Kidney epithelial cell (primary cell): Measurements from ENCODE around the gene DNAAF2. TPM values are rescaled to one million over a fixed set of nuclear protein-coding genes. Genes with fewer than 3 reads are reported as not detected.
"Not testable (repeated sequence)": the region's sequence is repeated elsewhere in the genome, so short reads cannot be mapped to it uniquely, and the experiment has no call there.

Source experiments
- DNase-seq: peaks from one replicate; pipeline ENCODE4 v3.0.0-alpha.2; 2010; ENCODE audit warnings: low read depth
- H3K27me3 ChIP-seq: 2 replicates; pipeline ENCODE4 v1.6.0; 2011; ENCODE audit warnings: low read length; ENCODE audit not compliant: control insufficient read depth, insufficient read depth
- H3K36me3 ChIP-seq: 2 replicates; pipeline ENCODE4 v1.5.1; 2011; ENCODE audit warnings: low read length; ENCODE audit not compliant: control insufficient read depth, insufficient read depth
- H3K4me3 ChIP-seq: 2 replicates; pipeline ENCODE4 v1.5.1; 2011; ENCODE audit warnings: low read depth, mild to moderate bottlenecking, control low read depth, low read length
- total RNA-seq: library from RNA; depleted of rRNA; stranded (reverse); fragments of >200 nt; gene quantifications from 2 replicates; pipeline ENCODE4 v1.2.3, GENCODE V29; 2015
- TF ChIP-seq, protein P1 (sequence below): IDR thresholded peaks from 2 replicates; pipeline ENCODE4 v1.5.1; 2011; ENCODE audit warnings: mild to moderate bottlenecking, moderate library complexity, low read length, control low read depth, inconsistent platforms; ENCODE audit not compliant: insufficient read depth, poor library complexity, severe bottlenecking

Gene DNAAF2
- total RNA-seq, 1 donor from 2014 or later = 23.8 TPM

DNA sequence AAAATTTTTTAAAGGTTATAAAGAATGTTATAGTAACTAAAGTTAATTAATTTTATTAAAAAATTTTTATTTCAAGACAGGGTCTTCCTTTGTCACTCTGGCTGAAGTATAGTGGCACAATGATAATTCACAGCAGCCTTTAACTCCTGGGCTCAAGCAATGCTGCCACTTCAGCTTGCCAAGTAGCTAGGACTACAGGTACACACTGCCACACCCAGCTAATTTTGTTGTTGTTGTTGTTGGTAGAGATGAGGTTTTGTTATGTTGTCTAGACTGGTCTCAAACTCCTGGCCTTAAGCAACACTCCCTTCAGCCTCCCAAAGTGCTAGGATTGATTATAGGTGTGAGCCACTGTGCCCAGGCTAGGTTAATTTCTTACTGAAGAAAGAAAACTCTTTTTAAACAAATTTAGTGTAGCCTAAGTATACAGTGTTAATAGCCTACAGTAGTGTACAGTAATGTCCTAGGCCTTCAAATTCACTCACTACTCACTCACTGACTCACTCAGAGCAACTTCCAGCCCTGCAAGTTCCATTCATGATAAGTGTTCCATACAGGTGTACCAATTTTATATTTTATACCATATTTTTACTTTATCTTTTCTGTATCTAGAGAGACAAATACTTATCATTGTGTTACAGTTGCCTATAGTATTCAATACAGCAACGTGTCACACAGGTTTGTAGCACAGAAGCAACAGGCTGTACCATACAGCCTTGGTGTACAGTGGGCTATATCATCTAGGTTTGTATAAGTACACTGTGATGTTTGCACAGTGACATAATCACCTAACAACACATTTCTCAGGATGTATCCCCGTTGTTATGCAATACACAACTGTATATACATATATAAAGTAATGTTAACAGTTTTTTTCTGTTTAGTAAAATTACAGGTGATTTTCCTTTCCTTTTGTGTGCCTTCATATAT lies 24.7 kb upstream of the DNAAF2 start:
- DNase-seq = no peak
- TF ChIP-seq, protein P1, sequence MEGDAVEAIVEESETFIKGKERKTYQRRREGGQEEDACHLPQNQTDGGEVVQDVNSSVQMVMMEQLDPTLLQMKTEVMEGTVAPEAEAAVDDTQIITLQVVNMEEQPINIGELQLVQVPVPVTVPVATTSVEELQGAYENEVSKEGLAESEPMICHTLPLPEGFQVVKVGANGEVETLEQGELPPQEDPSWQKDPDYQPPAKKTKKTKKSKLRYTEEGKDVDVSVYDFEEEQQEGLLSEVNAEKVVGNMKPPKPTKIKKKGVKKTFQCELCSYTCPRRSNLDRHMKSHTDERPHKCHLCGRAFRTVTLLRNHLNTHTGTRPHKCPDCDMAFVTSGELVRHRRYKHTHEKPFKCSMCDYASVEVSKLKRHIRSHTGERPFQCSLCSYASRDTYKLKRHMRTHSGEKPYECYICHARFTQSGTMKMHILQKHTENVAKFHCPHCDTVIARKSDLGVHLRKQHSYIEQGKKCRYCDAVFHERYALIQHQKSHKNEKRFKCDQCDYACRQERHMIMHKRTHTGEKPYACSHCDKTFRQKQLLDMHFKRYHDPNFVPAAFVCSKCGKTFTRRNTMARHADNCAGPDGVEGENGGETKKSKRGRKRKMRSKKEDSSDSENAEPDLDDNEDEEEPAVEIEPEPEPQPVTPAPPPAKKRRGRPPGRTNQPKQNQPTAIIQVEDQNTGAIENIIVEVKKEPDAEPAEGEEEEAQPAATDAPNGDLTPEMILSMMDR = no peak
- Histone ChIP-seq H3K27me3 (no peaks in the 10 kb centered on the region), H3K36me3 (no peaks in the 10 kb centered on the region), H3K4me3 (no peak overlapping the region)

DNA sequence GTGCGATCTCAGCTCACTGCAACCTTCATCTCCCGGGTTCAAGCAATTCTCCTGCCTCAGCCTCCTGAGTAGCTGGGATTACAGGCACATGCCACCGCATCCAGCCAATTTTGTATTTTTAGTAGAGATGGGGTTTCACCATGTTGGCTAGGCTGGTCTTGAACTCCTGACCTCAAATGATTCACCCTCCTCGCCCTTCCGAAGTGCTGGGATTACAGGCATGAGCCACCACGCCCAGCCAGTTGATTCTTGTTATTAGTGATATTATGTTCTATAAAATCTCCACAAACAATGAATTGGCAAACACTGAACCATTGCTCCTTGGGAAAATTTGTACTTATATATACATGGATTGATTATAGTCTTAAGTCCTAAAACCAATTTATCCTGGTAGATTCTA lies 22.5 kb upstream of the DNAAF2 start:
- not testable (repeated sequence) for H3K36me3 ChIP-seq, DNase-seq, H3K4me3 ChIP-seq, H3K27me3 ChIP-seq

DNA sequence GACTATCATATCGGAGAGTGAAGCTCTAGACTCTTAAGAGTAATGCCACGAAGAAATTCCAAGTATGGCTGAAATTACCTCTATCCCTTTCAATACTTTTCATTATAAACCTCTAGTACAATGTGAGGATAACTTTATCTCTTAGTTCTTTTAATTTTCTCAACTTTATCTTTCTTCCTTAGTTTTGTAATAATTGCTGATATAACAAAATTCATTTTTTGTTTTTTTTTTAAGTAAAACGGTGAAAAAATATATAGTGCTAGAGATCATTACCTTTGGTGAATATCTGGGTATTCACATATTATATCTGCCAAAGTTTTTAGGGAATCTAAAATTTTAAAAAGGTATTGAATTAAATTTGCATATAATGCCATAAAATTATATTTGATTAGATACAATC lies 19.5 kb upstream of the DNAAF2 start:
- no peak for DNase-seq
- Histone ChIP-seq H3K36me3 (no peaks in the 10 kb centered on the region), H3K4me3 (no peak overlapping the region), H3K27me3 (no peaks in the 10 kb centered on the region)
- TF ChIP-seq, protein P1 = no peak

DNA sequence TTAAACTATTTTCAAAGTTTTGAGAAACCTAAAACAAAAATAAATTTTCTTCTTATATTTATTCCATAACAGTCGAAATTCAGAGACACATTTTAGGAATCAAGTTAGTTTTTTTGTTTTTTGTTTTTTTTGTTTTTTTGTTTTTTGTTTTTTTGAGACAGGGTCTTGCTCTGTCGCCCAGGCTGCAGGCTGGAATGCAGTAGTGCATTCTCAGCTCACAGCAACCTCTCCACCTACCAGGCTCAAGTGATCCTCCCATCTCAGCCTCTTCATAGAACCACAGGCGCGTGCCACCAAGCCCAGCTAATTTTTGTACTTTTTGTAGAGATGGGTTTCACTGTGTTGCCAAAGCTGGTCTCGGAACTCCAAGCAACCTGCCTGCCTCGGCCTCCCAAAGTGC lies 18.5 kb upstream of the DNAAF2 start:
- no peaks in the 10 kb centered on the region for H3K27me3 ChIP-seq
- H3K4me3 ChIP-seq = no peak overlapping the region
- DNase-seq = no peak
- H3K36me3 ChIP-seq = no peaks in the 10 kb centered on the region
- TF ChIP-seq, protein P1 = no peak

DNA sequence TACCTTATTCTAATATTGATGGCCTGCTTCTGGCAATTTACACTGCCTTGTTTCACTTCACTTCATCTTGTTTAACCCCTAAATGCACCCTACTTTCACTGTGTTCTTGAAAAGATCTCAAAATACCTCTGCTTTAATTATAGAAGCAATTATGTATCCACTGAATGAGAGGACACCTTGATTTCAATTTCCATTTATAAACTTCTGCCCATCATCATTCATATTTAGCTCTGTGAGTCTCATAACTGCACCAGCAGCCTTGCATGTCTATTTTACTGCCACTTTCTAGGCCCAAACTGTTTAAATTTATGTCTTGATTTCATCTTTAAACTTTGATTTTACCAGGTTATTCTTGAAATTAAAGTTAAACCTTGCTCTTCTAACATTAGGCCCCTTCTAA lies 7.1 kb upstream of the DNAAF2 start:
- H3K36me3 ChIP-seq = no peaks in the 10 kb centered on the region
- H3K4me3 ChIP-seq = no peak overlapping the region
- no peaks in the 10 kb centered on the region for H3K27me3 ChIP-seq
- DNase-seq = no peak
- TF ChIP-seq, protein P1 = no peak

DNA sequence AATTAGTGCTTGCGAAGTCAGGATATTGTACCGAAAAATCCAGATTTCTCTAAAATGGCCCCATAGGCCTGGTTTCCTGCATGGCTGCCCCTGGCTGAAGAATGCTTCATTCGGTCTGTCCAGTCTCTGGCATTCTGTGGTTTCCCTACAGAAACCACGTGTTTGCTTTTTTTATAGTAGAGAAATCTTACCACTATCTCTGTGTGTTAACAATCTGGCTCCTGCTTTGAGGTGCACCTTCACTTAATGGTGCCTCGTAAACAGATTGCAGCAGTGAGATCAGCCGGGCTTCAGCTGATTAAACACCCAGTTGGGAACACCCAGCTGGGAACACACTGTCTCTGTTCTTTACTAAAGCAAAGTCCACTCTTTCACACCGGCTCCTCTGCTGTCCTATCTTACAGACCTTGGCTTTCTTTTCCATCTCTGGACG lies 6.7 kb upstream of the DNAAF2 start:
- no peak overlapping the region for H3K4me3 ChIP-seq
- no peak for DNase-seq
- no peaks in the 10 kb centered on the region for H3K27me3 ChIP-seq
- TF ChIP-seq, protein P1 = no peak
- no peaks in the 10 kb centered on the region for H3K36me3 ChIP-seq
